Esophagus muscularis mucosa (tissue), 3 donors: ENCODE measurements around the gene KIFC1.

Source experiments
- POLR2A ChIP-seq: fragments of 450-650 bp; IDR thresholded peaks from one replicate; pipeline ENCODE4 v1.6.1; 2017; ENCODE audit warnings: antibody characterized with exemption, moderate library complexity, mild to moderate bottlenecking, low read depth
- POLR2AphosphoS5 ChIP-seq, 2 donors: sonication (generic); formaldehyde crosslinking; IDR thresholded peaks; one replicate each; pipeline ENCODE4 v1.6.1; 2017; ENCODE audit warnings: antibody characterized with exemption in 2 of 2
- TF ChIP-seq, protein P1 (sequence below), 3 experiments: fragments of 200-600 bp in 2 of 3; fragments of 450-650 bp in 1 of 3; sonication (generic) in 2 of 3; IDR thresholded peaks; one replicate each; pipeline ENCODE4 v1.5.1; 2017 to 2019; ENCODE audit warnings: antibody characterized with exemption in 3 of 3, mild to moderate bottlenecking in 2 of 3, moderate library complexity in 1 of 3

DNA sequence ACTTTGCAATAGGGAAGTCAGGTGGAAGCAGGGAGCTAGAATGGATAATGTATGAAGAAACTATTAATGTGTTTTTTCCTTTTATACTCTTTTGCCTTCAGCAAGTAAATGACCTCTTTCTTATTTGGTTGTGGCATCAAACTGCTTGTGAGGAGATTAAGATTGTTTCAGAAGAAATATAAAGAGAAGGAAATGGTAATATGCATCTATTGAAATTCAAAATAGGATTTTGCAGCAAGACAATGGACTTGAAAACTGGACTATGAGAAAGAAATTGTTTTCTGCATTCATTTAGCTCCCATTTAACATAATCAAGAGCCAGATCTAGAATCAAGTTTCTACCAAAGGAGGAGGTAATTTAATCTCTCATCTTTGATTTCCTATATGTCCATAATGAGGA lies 32.3 kb upstream of the KIFC1 start:
- TF ChIP-seq, protein P1, sequence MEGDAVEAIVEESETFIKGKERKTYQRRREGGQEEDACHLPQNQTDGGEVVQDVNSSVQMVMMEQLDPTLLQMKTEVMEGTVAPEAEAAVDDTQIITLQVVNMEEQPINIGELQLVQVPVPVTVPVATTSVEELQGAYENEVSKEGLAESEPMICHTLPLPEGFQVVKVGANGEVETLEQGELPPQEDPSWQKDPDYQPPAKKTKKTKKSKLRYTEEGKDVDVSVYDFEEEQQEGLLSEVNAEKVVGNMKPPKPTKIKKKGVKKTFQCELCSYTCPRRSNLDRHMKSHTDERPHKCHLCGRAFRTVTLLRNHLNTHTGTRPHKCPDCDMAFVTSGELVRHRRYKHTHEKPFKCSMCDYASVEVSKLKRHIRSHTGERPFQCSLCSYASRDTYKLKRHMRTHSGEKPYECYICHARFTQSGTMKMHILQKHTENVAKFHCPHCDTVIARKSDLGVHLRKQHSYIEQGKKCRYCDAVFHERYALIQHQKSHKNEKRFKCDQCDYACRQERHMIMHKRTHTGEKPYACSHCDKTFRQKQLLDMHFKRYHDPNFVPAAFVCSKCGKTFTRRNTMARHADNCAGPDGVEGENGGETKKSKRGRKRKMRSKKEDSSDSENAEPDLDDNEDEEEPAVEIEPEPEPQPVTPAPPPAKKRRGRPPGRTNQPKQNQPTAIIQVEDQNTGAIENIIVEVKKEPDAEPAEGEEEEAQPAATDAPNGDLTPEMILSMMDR (IDR thresholded peaks at IDR 0.05) = no peak
- TF ChIP-seq POLR2AphosphoS5 (IDR thresholded peaks at IDR 0.05) (no peak), POLR2A (no peak)
